Activated T-cell treated with anti-CD3 and anti-CD28 coated beads, Interleukin-2, amount 50 U/mL, for 48 hours (primary cell): ENCODE measurements around the gene KRTAP4-12.
"Not testable (repeated sequence)": the region's sequence is repeated elsewhere in the genome, so short reads cannot be mapped to it uniquely, and the experiment has no call there.

ENCODE experiments used
- DNase-seq, 2 experiments: peaks; one replicate each; pipeline ENCODE4 v3.0.0-alpha.2; 2020

KRTAP4-12 gene

GRCh38 chr17:41123991-41124371, at the start of gene KRTAP4-12:
Gene KRTAP4-12, minus strand, starts transcription at chr17:41124182. Its CDS starts 60 bp downstream, at chr17:41124122.
- not testable (repeated sequence) for DNase-seq

GRCh38 chr17:41171886-41172285, 47.9 kb upstream of the KRTAP4-12 start:
- no peak for DNase-seq

GRCh38 chr17:41168121-41168520, 44.1 kb upstream of the KRTAP4-12 start, which contains the start of gene KRTAP4-3:
Gene KRTAP4-3, minus strand, starts transcription at chr17:41168221. Its CDS starts 49 bp downstream, at chr17:41168172.
- DNase-seq, result no peak

- DNase-seq, result no peak
Observed at GRCh38 chr17:41167561-41167960, 43.6 kb upstream of the KRTAP4-12 start.

GRCh38 chr17:41163828-41164227, 39.8 kb upstream of the KRTAP4-12 start:
- no peak for DNase-seq

- DNase-seq, result no peak
Observed at GRCh38 chr17:41160648-41161047, 36.7 kb upstream of the KRTAP4-12 start, which contains the start of gene KRTAP4-4. Gene KRTAP4-4, minus strand, starts transcription at chr17:41160748. Its CDS starts 57 bp downstream, at chr17:41160691.

- DNase-seq, result not testable (repeated sequence)
Observed at GRCh38 chr17:41160190-41160589, 36.2 kb upstream of the KRTAP4-12 start.

- no peak for DNase-seq
Observed at GRCh38 chr17:41153856-41154255, 29.9 kb upstream of the KRTAP4-12 start.

GRCh38 chr17:41151525-41151924, 27.5 kb upstream of the KRTAP4-12 start:
- no peak for DNase-seq

GRCh38 chr17:41150026-41150425, 26.0 kb upstream of the KRTAP4-12 start:
- DNase-seq, result no peak

GRCh38 chr17:41149652-41149985, 25.6 kb upstream of the KRTAP4-12 start, which contains the start of gene KRTAP4-5:
Gene KRTAP4-5, minus strand, starts transcription at chr17:41149825. Its CDS starts 58 bp downstream, at chr17:41149767.
- no peak for DNase-seq

- DNase-seq, result not testable (repeated sequence)
Observed at GRCh38 chr17:41148971-41149651, 25.1 kb upstream of the KRTAP4-12 start.

- no peak for DNase-seq
Observed at GRCh38 chr17:41147531-41148204, 23.7 kb upstream of the KRTAP4-12 start.

- DNase-seq, result no peak
Observed at GRCh38 chr17:41145261-41145660, 21.3 kb upstream of the KRTAP4-12 start.

- no peak for DNase-seq
Observed at GRCh38 chr17:41144846-41145245, 20.9 kb upstream of the KRTAP4-12 start.

GRCh38 chr17:41141361-41141760, 17.4 kb upstream of the KRTAP4-12 start:
- DNase-seq, result no peak

GRCh38 chr17:41140360-41141131, 16.6 kb upstream of the KRTAP4-12 start, which contains the start of gene KRTAP4-6:
Gene KRTAP4-6, minus strand, starts transcription at chr17:41140544. Its CDS starts 57 bp downstream, at chr17:41140487.
- DNase-seq, result no peak

- not testable (repeated sequence) for DNase-seq
Observed at GRCh38 chr17:41139865-41140264, 15.9 kb upstream of the KRTAP4-12 start.

- no peak for DNase-seq
Observed at GRCh38 chr17:41133880-41134735, 10.1 kb upstream of the KRTAP4-12 start.

GRCh38 chr17:41131979-41132378, 8.0 kb upstream of the KRTAP4-12 start:
- no peak for DNase-seq

GRCh38 chr17:41127371-41127770, 3.4 kb upstream of the KRTAP4-12 start:
- DNase-seq, result no peak

- no peak for DNase-seq
Observed at GRCh38 chr17:41126412-41126811, 2.4 kb upstream of the KRTAP4-12 start.
